Measurements from ENCODE around the gene TEAD2. TPM values are rescaled to one million over a fixed set of nuclear protein-coding genes. Genes with fewer than 3 reads are reported as not detected.

The TEAD2 gene
- total and polyA plus RNA-seq, 9 donors = 27.8 to 63.1 (median 41.6) TPM

DNA sequence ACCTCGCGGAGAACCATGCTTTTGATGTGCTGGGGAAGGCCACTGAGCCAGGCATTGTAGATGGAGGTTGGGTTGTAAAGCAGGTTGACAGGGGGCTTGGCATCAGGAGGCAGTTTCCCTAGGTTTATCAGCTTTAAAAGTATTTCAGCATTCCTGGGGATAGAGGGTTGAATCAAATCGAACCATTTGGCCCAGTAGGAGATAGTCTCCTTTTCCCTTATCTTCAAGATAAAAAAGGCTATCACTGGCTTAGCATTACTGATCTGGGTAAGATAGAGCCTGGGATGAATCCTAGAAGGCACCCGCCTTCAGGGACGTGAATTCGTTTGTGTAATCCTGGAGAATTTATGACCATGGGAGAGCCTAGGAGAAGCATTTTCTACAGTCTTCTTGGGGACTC lies 67.8 kb downstream of the TEAD2 start:
- Histone ChIP-seq H3K27me3 (no peaks in the 10 kb centered on the region), H3K36me3 (no peaks in the 10 kb centered on the region), H3K27ac (no peak overlapping the region), H3K9me3 (no peaks in the 10 kb centered on the region), H3K4me3 (no peak overlapping the region), H3K4me1 (ENCODE audit: insufficient read depth) (no peaks in the 10 kb centered on the region)
- intact Hi-C loops (cut with DNase I) = no loop called here
- DNase-seq = no peak
- 80 to 86% (median 80%) methylated on average over 6 of the region's 6 CpGs for whole genome bisulfite sequencing, 3 donors
- TF ChIP-seq POLR2A (IDR thresholded peaks at IDR 0.05) (no peak), EP300 (IDR thresholded peaks at IDR 0.05) (no peak)
- TF ChIP-seq, protein P1, sequence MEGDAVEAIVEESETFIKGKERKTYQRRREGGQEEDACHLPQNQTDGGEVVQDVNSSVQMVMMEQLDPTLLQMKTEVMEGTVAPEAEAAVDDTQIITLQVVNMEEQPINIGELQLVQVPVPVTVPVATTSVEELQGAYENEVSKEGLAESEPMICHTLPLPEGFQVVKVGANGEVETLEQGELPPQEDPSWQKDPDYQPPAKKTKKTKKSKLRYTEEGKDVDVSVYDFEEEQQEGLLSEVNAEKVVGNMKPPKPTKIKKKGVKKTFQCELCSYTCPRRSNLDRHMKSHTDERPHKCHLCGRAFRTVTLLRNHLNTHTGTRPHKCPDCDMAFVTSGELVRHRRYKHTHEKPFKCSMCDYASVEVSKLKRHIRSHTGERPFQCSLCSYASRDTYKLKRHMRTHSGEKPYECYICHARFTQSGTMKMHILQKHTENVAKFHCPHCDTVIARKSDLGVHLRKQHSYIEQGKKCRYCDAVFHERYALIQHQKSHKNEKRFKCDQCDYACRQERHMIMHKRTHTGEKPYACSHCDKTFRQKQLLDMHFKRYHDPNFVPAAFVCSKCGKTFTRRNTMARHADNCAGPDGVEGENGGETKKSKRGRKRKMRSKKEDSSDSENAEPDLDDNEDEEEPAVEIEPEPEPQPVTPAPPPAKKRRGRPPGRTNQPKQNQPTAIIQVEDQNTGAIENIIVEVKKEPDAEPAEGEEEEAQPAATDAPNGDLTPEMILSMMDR (IDR thresholded peaks at IDR 0.05) = no peak

Small RNA genes lying within 50 kb of the gene (microRNA-seq; reads per million reads assigned to microRNA genes)
- 0.16 to 0.38 (median 0.18) reads per million in 3 donors for gene MIR4324

Small RNA genes lying within 50 kb of the gene (small RNA-seq; reads per million reads assigned to genes)
- gene MIR4324 = not detected

Other genes with a start within 250 kb of the TEAD2 start
- 1 to 10 TPM; 6.6 to 9.8 (median 8.5) TPM for gene LIN7B, start 248.0 kb downstream of the TEAD2 start, total RNA-seq
- gene LIN7B, start 248.0 kb downstream of the TEAD2 start, polyA plus RNA-seq = 1 to 10 TPM in 1 of 2 donors, under 1 TPM in 1; 0.82 to 8.9 TPM
- 1 to 10 TPM in 1 of 7 donors, under 1 TPM in 3, not detected in 3; 0.45 to 1.5 (median 0.46) TPM for gene C19orf73, start 243.3 kb downstream of the TEAD2 start, total RNA-seq
- gene C19orf73, start 243.3 kb downstream of the TEAD2 start, polyA plus RNA-seq = under 1 TPM in 1 of 2 donors, not detected in 1; 0.42 TPM
- 1 to 10 TPM in 6 of 7 donors, under 1 TPM in 1; 0.72 to 6.1 (median 3.2) TPM for gene PPFIA3, start 242.9 kb downstream of the TEAD2 start, total RNA-seq
- 1 to 10 TPM in 1 of 2 donors, under 1 TPM in 1; 0.55 to 5.8 TPM for gene PPFIA3, start 242.9 kb downstream of the TEAD2 start, polyA plus RNA-seq
- gene HRC, start 207.0 kb downstream of the TEAD2 start, total RNA-seq = 1 to 10 TPM in 5 of 7 donors, under 1 TPM in 2; 0.36 to 3.0 (median 2.1) TPM
- gene HRC, start 207.0 kb downstream of the TEAD2 start, polyA plus RNA-seq = 10 to 100 TPM in 1 of 2 donors, 1 to 10 TPM in 1; 4.0 to 10.5 TPM
- 10 to 100 TPM in 2 of 7 donors, 1 to 10 TPM in 5; 1.2 to 12.2 (median 8.2) TPM for gene TRPM4, start 204.6 kb downstream of the TEAD2 start, total RNA-seq
- 1 to 10 TPM; 1.1 to 5.1 TPM for gene TRPM4, start 204.6 kb downstream of the TEAD2 start, polyA plus RNA-seq
- gene SLC6A16, start 37.2 kb downstream of the TEAD2 start, total RNA-seq = 1 to 10 TPM; 1.8 to 9.3 (median 4.6) TPM
- gene SLC6A16, start 37.2 kb downstream of the TEAD2 start, polyA plus RNA-seq = 1 to 10 TPM; 3.3 to 5.3 TPM
- 10 to 100 TPM in 1 of 7 donors, 1 to 10 TPM in 6; 1.5 to 11.6 (median 5.4) TPM for gene CD37, start 27.0 kb downstream of the TEAD2 start, total RNA-seq
- 10 to 100 TPM in 1 of 2 donors, 1 to 10 TPM in 1; 3.5 to 21.5 TPM for gene CD37, start 27.0 kb downstream of the TEAD2 start, polyA plus RNA-seq
- 1 to 10 TPM in 5 of 7 donors, under 1 TPM in 1, not detected in 1; 0.22 to 2.4 (median 1.3) TPM for gene DKKL1, start 1.5 kb upstream of the TEAD2 start, total RNA-seq
- gene DKKL1, start 1.5 kb upstream of the TEAD2 start, polyA plus RNA-seq = under 1 TPM; 0.35 to 0.42 TPM
- under 1 TPM in 1 of 7 donors, not detected in 6; 0.23 TPM for gene KASH5, start 25.8 kb upstream of the TEAD2 start, total RNA-seq
- under 1 TPM in 1 of 2 donors, not detected in 1; 0.15 TPM for gene KASH5, start 25.8 kb upstream of the TEAD2 start, polyA plus RNA-seq
- not detected for gene PTH2, start 61.0 kb upstream of the TEAD2 start, total RNA-seq
- not detected for gene PTH2, start 61.0 kb upstream of the TEAD2 start, polyA plus RNA-seq
- gene GFY, start 63.0 kb upstream of the TEAD2 start, total RNA-seq = not detected
- not detected for gene GFY, start 63.0 kb upstream of the TEAD2 start, polyA plus RNA-seq
- under 1 TPM in 5 of 7 donors, not detected in 2; 0.15 to 0.57 (median 0.17) TPM for gene SLC17A7, start 79.1 kb upstream of the TEAD2 start, total RNA-seq
- gene SLC17A7, start 79.1 kb upstream of the TEAD2 start, polyA plus RNA-seq = 1 to 10 TPM in 1 of 2 donors, under 1 TPM in 1; 0.19 to 2.5 TPM
- 10 to 100 TPM; 42.6 to 69.4 (median 58.5) TPM for gene PIH1D1, start 89.4 kb upstream of the TEAD2 start, total RNA-seq
- 10 to 100 TPM; 28.6 to 63.5 TPM for gene PIH1D1, start 89.4 kb upstream of the TEAD2 start, polyA plus RNA-seq
- gene ALDH16A1, start 90.8 kb upstream of the TEAD2 start, total RNA-seq = 10 to 100 TPM; 15.8 to 24.2 (median 20.2) TPM
- gene ALDH16A1, start 90.8 kb upstream of the TEAD2 start, polyA plus RNA-seq = 10 to 100 TPM in 1 of 2 donors, under 1 TPM in 1; 0.93 to 22.5 TPM
- gene FLT3LG, start 111.8 kb upstream of the TEAD2 start, total RNA-seq = 10 to 100 TPM in 5 of 7 donors, 1 to 10 TPM in 2; 5.1 to 15.2 (median 12.2) TPM
- gene FLT3LG, start 111.8 kb upstream of the TEAD2 start, polyA plus RNA-seq = 10 to 100 TPM in 1 of 2 donors, 1 to 10 TPM in 1; 3.9 to 15.3 TPM
- 1,000 to 10,000 TPM; 4,998 to 9,736 (median 6,664) TPM for gene RPL13A, start 125.2 kb upstream of the TEAD2 start, total RNA-seq
- gene RPL13A, start 125.2 kb upstream of the TEAD2 start, polyA plus RNA-seq = 1,000 to 10,000 TPM; 3,682 to 6,907 TPM
- over 10,000 TPM in 2 of 7 donors, 1,000 to 10,000 TPM in 5; 2,881 to 13,366 (median 4,211) TPM for gene RPS11, start 134.0 kb upstream of the TEAD2 start, total RNA-seq
- gene RPS11, start 134.0 kb upstream of the TEAD2 start, polyA plus RNA-seq = 1,000 to 10,000 TPM; 8,754 to 9,572 TPM
- 100 to 1,000 TPM; 158 to 247 (median 238) TPM for gene FCGRT, start 150.2 kb upstream of the TEAD2 start, total RNA-seq
- 100 to 1,000 TPM; 180 to 295 TPM for gene FCGRT, start 150.2 kb upstream of the TEAD2 start, polyA plus RNA-seq
- gene RCN3, start 165.6 kb upstream of the TEAD2 start, total RNA-seq = 10 to 100 TPM; 26.4 to 54.8 (median 37.8) TPM
- 10 to 100 TPM; 13.6 to 37.5 TPM for gene RCN3, start 165.6 kb upstream of the TEAD2 start, polyA plus RNA-seq
- 10 to 100 TPM; 44.8 to 70.1 (median 58.7) TPM for gene NOSIP, start 218.1 kb upstream of the TEAD2 start, total RNA-seq
- gene NOSIP, start 218.1 kb upstream of the TEAD2 start, polyA plus RNA-seq = 10 to 100 TPM; 31.0 to 65.0 TPM
- 1 to 10 TPM in 3 of 7 donors, under 1 TPM in 1, not detected in 3; 0.77 to 4.0 (median 1.6) TPM for gene PRRG2, start 218.9 kb upstream of the TEAD2 start, total RNA-seq
- under 1 TPM; 0.65 to 0.75 TPM for gene PRRG2, start 218.9 kb upstream of the TEAD2 start, polyA plus RNA-seq
- 10 to 100 TPM in 5 of 7 donors, 1 to 10 TPM in 2; 8.1 to 44.1 (median 31.8) TPM for gene PRR12, start 228.8 kb upstream of the TEAD2 start, total RNA-seq
- 10 to 100 TPM in 1 of 2 donors, 1 to 10 TPM in 1; 2.8 to 22.8 TPM for gene PRR12, start 228.8 kb upstream of the TEAD2 start, polyA plus RNA-seq

Measured in ovary (tissue), 9 donors.